GM12865 (cell line): ENCODE measurements around the gene TOPBP1.

Source experiments
- DNase-seq: peaks from one replicate; pipeline ENCODE4 v3.0.0; 2010; ENCODE audit warnings: low read depth
- H3K4me3 ChIP-seq: 2 replicates; pipeline ENCODE4 v1.5.1; 2011; ENCODE audit warnings: mild to moderate bottlenecking, low read depth, low read length, control low read depth
- TF ChIP-seq, protein P1 (sequence below): IDR thresholded peaks from 2 replicates; pipeline ENCODE4 v1.5.1; 2011; ENCODE audit warnings: low read length, control low read depth, low read depth, inconsistent platforms; ENCODE audit not compliant: insufficient read depth; ENCODE audit errors: missing control alignments

Gene TOPBP1

DNA sequence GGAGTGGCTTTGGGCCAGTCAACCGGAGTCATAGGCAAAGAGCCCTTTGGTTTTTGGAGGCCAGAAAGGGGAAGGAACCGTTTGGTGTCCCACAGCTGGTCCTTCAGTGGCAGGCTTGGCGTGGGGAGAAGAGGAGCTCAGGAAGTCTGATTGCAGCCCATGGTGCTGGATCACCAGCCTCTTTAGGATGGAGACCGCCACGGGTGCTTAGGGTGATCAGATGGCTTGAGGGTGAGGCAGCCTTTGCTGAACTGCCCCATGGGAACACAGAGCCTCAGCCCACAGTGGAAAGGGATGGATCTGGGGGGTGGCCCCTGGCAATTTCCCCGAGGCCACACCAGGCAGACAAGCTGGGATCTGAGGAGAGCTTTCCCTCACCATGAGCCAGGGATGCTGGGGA lies 38.6 kb upstream of the TOPBP1 start:
- TF ChIP-seq, protein P1, sequence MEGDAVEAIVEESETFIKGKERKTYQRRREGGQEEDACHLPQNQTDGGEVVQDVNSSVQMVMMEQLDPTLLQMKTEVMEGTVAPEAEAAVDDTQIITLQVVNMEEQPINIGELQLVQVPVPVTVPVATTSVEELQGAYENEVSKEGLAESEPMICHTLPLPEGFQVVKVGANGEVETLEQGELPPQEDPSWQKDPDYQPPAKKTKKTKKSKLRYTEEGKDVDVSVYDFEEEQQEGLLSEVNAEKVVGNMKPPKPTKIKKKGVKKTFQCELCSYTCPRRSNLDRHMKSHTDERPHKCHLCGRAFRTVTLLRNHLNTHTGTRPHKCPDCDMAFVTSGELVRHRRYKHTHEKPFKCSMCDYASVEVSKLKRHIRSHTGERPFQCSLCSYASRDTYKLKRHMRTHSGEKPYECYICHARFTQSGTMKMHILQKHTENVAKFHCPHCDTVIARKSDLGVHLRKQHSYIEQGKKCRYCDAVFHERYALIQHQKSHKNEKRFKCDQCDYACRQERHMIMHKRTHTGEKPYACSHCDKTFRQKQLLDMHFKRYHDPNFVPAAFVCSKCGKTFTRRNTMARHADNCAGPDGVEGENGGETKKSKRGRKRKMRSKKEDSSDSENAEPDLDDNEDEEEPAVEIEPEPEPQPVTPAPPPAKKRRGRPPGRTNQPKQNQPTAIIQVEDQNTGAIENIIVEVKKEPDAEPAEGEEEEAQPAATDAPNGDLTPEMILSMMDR = no peak
- no peak overlapping the region for H3K4me3 ChIP-seq
- no peak for DNase-seq

DNA sequence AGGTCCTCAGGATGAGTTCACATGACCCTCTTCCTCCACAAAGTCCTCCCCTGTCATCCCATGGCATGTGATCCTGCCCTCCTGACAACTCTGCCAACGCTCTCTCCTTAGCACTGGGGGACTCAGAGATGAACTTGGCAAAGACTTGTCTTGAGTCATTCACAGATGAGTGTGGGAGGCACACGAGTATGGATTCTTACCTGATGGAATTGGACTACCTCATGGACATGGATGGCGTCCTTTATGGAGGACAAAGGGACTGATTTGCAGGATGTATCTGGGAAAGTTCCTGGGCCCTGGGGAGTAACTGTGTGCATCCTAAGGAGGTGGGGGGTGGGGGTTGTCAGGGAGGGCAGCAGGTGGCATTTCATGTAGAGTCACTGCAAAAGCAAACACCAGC lies 38.2 kb upstream of the TOPBP1 start:
- TF ChIP-seq, protein P1 = no peak
- DNase-seq = no peak
- H3K4me3 ChIP-seq = no peak overlapping the region

DNA sequence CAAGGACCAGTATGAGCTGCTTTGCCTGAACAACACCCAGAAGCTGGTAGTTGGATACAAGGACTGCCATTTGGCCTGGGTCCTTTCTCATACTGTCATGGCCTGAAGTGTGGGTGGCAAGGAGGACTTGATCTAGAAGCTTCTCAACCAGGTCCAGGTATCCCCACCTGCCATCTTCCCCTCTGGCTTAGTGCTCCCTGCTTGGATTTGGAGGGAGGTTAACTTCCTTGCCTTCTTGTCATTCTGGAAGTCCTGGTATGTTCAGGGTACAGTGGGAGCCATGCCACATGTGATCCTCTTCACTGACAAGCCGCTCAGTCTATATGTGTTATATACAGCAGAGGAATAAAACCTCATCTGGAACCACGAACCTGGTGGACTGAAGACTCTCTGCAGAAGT lies 37.7 kb upstream of the TOPBP1 start:
- DNase-seq = no peak
- no peak overlapping the region for H3K4me3 ChIP-seq
- TF ChIP-seq, protein P1 = no peak

DNA sequence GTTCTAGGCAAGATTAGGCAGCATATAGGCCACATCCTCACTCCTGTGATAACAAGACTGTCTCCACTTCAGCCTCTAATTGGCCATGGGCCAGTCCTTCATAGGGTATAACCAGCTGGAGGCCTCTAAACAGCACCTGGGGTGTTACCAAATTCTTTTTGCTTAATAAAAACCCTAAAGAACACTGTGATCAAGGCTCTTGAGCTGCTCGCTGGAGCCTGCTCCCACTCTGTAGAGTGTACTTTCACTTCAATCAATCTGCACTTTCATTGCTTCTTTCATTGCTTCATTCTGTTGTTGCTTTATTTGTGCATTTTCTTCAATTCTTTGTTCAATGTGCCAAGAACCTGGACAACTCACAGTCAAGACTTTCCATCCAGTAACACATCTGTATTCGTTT lies 36.2 kb upstream of the TOPBP1 start:
- no peak overlapping the region for H3K4me3 ChIP-seq
- TF ChIP-seq, protein P1 = no peak
- DNase-seq = no peak

DNA sequence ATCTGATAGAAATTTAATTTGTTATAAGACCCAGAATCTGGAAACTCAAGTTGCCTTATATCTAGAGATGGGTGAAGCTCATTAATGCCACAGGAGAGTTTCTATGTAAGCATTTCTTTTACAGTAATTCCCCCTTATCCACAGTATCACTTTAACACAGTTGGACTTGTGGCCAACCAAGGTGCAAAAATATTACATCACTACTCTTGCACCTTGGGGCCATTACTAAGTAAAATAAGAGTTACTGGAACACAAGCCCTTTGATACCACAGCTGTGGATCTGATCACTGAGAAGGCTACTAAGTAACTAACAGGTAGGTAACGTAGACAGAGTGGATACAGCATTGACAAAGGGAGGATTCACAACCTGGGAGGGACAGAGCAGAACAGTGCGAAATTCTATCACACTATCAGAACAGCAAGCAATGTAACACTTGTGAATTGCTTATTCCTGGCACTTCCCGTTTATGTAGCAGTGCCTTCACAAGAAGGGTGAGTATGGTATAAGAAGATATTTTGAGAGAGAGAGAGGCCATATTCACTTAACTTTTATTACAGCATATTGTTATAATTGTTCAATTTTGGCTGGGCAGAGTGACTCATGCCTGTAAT lies 33.9 kb upstream of the TOPBP1 start:
- no peak overlapping the region for H3K4me3 ChIP-seq
- no peak for DNase-seq
- TF ChIP-seq, protein P1 = no peak

DNA sequence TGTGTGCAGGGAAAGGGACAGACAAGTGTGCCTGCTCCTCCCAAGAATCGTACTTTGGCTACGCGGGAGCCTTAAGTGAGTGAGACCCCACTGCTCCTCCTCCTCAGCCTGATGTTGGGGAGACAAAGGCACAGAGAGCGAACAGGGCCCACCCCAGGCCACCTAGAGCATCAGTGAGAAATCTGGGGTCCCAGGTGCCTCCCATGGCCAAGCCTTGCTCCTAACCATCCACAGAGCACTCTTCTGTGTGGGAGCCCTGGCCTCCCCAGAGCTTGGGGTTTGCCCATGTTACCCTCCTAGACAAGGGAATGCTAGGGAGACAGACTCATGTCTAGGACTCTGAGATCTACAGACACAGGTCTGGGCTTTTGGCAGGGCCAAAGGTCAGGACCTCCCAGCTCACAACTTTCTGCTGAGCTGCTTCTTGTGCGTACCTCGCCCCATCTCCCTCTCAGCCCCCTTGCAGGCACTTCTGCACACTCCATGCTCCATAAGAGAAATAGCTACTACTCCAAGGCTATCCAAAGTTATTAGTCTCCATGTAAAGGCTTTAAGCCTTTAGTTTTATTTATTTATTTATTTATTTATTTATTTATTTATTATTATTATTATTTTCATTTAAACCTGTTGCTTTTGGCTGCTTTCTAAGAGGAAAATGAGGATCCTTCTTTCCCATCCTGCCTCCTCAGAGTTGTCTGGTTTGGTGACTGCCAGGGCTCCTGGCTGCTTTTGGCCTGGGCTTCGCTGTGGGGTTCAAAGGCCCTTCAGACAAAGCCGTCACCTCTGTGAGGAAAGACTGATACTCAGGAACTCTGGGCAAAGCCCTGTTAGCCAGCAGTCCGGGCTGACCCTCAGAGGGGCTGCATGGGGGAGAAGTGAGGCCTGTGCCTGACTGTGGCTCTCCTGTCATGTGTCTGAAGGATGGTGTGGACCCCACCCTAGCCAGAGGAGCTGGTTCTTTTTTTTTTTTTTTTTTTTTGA lies 32.8 kb upstream of the TOPBP1 start:
- TF ChIP-seq, protein P1 = no peak
- H3K4me3 ChIP-seq = no peak overlapping the region
- no peak for DNase-seq
